Measurements from ENCODE around the gene GYG1.

The GYG1 gene

DNA sequence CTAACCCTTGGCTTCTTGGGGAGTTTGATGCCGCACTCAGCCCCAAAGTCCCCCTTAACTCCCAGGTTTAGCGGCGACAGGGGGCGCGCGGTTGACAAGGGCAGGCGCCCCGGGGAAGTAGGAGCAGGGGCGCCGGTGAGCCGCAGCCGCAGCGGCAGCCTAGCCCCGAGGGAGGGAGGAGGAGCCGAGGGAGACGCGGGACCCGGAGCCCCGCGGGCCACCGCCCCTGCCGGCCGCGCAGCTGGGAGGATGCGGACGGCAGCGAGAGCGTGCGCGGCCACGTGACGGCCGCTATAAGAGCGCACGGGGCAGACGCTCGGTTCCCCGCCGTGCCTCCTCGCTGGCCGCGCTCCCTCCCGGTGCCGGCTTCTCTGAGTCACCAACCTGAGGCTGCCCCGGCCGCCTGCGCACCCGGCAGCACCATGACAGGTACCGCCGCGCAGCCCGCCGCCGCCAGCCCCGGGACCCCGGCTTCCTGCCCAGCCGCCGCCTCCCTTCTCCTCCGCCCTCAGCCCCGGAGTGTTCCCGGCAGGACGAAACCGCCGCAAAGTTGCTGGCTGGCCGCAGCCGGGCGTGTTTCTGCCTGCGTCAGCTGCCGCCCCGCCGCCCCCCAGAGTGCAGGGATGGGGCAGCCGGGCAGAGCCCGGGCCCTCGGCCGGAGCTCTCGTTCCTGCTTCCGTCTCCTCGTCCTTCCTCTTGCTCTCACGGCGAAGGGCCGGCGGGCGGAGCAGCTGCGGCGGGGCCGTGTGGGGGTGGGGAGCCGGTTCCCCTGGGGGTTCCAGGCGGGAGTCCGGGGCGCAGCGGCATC lies at the start of gene GYG1:
Gene GYG1 (plus strand): TSS at position 322 of the 808 bp plus-strand sequence. CDS start 101 bp downstream, at position 423.
- peak within 1 kb of the TSS; percentile 95 for H3K4me3 ChIP-seq (ENCODE audit: low read depth, low read length)
- peak; percentile 52 for DNase-seq (ENCODE audit: low read depth)
- TF ChIP-seq CTCF (IDR thresholded peaks at IDR 0.05; ENCODE audit: low read depth, low read length, missing control alignments) = peak; percentile 20

DNA sequence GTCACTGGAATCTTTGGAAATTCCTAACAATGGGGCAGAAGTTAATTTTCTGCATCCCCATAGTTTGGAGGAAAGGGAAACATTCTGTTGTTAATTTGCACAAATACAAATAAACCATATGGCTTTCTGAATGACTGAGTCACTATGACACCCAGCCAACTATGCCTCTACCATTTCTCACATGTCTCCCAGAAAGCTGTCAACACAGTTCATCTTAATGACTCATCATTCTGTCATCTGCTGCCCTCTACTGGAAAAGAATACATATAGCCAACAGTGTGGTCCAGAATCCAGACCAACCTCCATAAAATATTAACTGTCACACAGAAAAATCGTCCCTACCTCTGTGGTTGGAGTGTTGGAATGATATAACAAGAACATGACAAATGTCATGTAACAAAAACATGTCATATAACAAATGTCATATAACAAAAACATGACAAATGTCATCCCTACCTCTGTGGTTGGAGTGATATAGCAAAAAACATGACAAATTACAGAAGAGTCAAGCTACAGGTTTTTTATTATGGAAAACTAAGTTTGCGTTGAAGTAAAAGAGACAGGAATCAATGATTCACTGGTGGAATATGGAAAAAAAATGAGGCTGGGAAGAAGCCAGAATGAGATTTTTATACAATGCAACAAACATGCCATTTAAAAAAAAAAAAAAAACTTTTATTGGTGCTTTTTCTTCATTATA lies 47.7 kb upstream of the GYG1 start:
- H3K4me3 ChIP-seq (ENCODE audit: low read depth, low read length) = no peak overlapping the region
- TF ChIP-seq CTCF (IDR thresholded peaks at IDR 0.05; ENCODE audit: low read depth, low read length, missing control alignments) = peak; percentile 59
- DNase-seq (ENCODE audit: low read depth) = peak; percentile 41

DNA sequence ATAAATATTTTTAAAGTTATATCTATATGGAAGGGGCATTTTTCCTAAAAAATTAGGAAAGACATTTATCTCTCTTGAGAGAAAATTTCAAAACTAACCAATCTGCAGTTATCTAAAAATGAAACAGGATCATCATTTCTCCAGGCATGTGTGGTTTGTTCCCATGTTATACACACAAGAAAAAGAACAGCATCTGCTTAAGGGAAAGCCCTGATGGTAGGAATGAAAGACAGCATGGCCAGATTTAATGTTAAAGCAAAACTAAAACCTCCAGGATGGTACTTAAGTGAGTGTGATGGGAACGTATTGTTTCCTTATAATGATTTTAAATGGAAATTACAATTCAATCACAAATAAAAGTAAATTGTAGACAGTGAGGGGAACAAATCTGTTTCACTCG lies 46.2 kb upstream of the GYG1 start:
- no peak overlapping the region for H3K4me3 ChIP-seq (ENCODE audit: low read depth, low read length)
- TF ChIP-seq CTCF (IDR thresholded peaks at IDR 0.05; ENCODE audit: low read depth, low read length, missing control alignments) = no peak
- no peak for DNase-seq (ENCODE audit: low read depth)

GRCh38 chr3:148948913-148949657 lies 42.3 kb upstream of the GYG1 start:
- TF ChIP-seq CTCF (IDR thresholded peaks at IDR 0.05; ENCODE audit: low read depth, low read length, missing control alignments) = no peak
- no peak for DNase-seq (ENCODE audit: low read depth)
- H3K4me3 ChIP-seq (ENCODE audit: low read depth, low read length) = no peak overlapping the region

GRCh38 chr3:148950806-148951205 lies 40.5 kb upstream of the GYG1 start:
- peak; percentile 42 for TF ChIP-seq CTCF (IDR thresholded peaks at IDR 0.05; ENCODE audit: low read depth, low read length, missing control alignments)
- no peak overlapping the region for H3K4me3 ChIP-seq (ENCODE audit: low read depth, low read length)
- no peak for DNase-seq (ENCODE audit: low read depth)

DNA sequence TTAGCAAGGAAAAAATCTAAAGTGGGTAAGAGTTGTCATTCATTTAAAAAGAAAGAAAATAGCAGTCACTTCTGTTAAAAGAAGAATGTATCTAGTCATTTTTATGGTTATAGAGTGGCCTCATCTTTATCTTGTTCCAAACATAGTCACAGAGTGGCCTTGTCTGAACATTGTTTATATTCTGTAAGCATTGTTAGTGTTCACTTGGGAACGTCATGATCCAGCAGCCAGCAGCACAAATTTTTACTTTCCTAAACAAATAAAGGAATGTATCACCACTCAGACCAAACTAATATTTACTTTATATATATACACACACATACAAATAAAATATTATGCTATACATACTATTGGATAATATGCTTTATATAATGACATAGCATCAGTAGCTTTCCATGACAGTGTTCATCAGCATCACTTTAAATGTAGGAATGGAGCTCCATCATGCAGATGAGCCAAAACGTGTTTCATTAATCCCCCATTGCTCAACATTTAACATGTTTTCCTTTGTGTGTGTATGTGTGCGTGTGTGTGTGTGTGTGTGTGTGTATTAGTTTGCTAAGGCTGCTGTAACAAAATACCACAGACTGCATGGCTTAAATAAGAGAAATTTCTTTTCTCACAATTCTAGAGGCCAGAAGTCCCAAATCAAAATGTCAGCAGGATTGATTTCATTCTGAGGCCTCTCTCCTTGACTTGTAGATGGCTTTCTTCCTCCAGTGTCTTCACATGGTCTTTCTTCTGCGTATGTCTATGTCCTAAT lies 39.6 kb upstream of the GYG1 start:
- DNase-seq (ENCODE audit: low read depth) = no peak
- TF ChIP-seq CTCF (IDR thresholded peaks at IDR 0.05; ENCODE audit: low read depth, low read length, missing control alignments) = no peak
- no peak overlapping the region for H3K4me3 ChIP-seq (ENCODE audit: low read depth, low read length)
